K562 (cell line): Measurements from ENCODE around the gene TRIM47. TPM values are rescaled to one million over a fixed set of nuclear protein-coding genes. Genes with fewer than 3 reads are reported as not detected.
A peak's percentile ranks its signal among the peaks of the same experiment; 100 is the strongest.

ENCODE experiments used
- BHLHE40 ChIP-seq: IDR thresholded peaks from 2 replicates; pipeline ENCODE4 v1.6.1; 2011; ENCODE audit warnings: low read length, improper control_type of control experiment
- CREB1 ChIP-seq, 2 experiments: sonication (generic) in 1 of 2; formaldehyde crosslinking in 1 of 2; IDR thresholded peaks; 2 replicates each; pipeline versions ENCODE4 v1.6.1 to v1.8.0; 2012 to 2022; ENCODE audit warnings: inconsistent platforms in 1 of 2, mild to moderate bottlenecking in 1 of 2, missing genetic modification reagents in 1 of 2, moderate library complexity in 1 of 2
- CREM ChIP-seq: IDR thresholded peaks from 2 replicates; pipeline ENCODE4 v1.6.1; 2014; ENCODE audit warnings: antibody characterized with exemption, low read depth
- CTCF ChIP-seq, 3 experiments: IDR thresholded peaks in 2 of 3; conservative IDR thresholded peaks in 1 of 3; 2 replicates each; pipeline ENCODE4 v1.5.1; 2011 to 2012; ENCODE audit warnings: low read length in 3 of 3, mild to moderate bottlenecking in 3 of 3, control low read depth in 2 of 3, improper control_type of control experiment in 1 of 3, inconsistent platforms in 1 of 3, low read depth in 1 of 3, mixed read lengths in 1 of 3, moderate library complexity in 1 of 3; ENCODE audit not compliant: insufficient read depth in 2 of 3
- E2F6 ChIP-seq, 2 experiments: IDR thresholded peaks; 2 replicates each; pipeline ENCODE4 v1.6.1; 2011; ENCODE audit warnings: borderline replicate concordance in 1 of 2, control low read depth in 1 of 2, low read depth in 1 of 2, low read length in 1 of 2, mild to moderate bottlenecking in 1 of 2, mixed read lengths in 1 of 2, moderate library complexity in 1 of 2; ENCODE audit not compliant: insufficient read depth in 1 of 2, insufficient read length in 1 of 2, poor library complexity in 1 of 2, severe bottlenecking in 1 of 2; ENCODE audit errors: extremely low read depth in 1 of 2
- E2F8 ChIP-seq: fragments of 450-650 bp; IDR thresholded peaks from 2 replicates; pipeline ENCODE4 v1.7.1; 2018; ENCODE audit warnings: mild to moderate bottlenecking, low read depth; ENCODE audit not compliant: partially characterized antibody
- FOXK2 ChIP-seq, 2 experiments: fragments of 450-650 bp; IDR thresholded peaks in 1 of 2; conservative IDR thresholded peaks in 1 of 2; 2 replicates each; pipeline ENCODE4 v1.6.1; 2016; ENCODE audit warnings: low read depth in 2 of 2, mild to moderate bottlenecking in 1 of 2
- GMEB1 ChIP-seq: fragments of 250-450 bp; sonication (Bioruptor Pico); IDR thresholded peaks from 2 replicates; pipeline ENCODE4 v1.4.0; 2020; ENCODE audit warnings: mild to moderate bottlenecking
- HNRNPLL ChIP-seq: fragments of 200-400 bp; formaldehyde crosslinking; IDR thresholded peaks from 2 replicates; pipeline ENCODE4 v1.6.1; 2017; ENCODE audit warnings: low read length, low read depth, mild to moderate bottlenecking; ENCODE audit not compliant: poor library complexity, severe bottlenecking
- JUND ChIP-seq, 2 experiments: IDR thresholded peaks; 2 replicates in 1 of 2; 3 replicates in 1 of 2; pipeline ENCODE4 v1.6.1; 2011; ENCODE audit warnings: borderline replicate concordance in 2 of 2, low read depth in 2 of 2, low read length in 2 of 2, improper control_type of control experiment in 1 of 2, missing biosample characterization in 1 of 2, missing genetic modification characterization in 1 of 2, missing genetic modification reagents in 1 of 2
- MED1 ChIP-seq: sonication (generic); formaldehyde crosslinking; IDR thresholded peaks from 2 replicates; pipeline ENCODE4 v1.8.1; 2023; ENCODE audit warnings: missing genetic modification reagents, borderline replicate concordance
- NFE2 ChIP-seq: IDR thresholded peaks from 2 replicates; pipeline ENCODE4 v1.6.1; 2014; ENCODE audit warnings: antibody characterized with exemption, low read depth
- PHTF2 ChIP-seq: fragments of 250-450 bp; sonication (Bioruptor Pico); IDR thresholded peaks from 2 replicates; pipeline ENCODE4 v1.5.0; 2021; ENCODE audit warnings: mild to moderate bottlenecking
- ZBTB33 ChIP-seq: sonication (generic); formaldehyde crosslinking; IDR thresholded peaks from 2 replicates; pipeline ENCODE4 v1.8.1; 2023; ENCODE audit warnings: mild to moderate bottlenecking, missing genetic modification reagents
- ZNF780A ChIP-seq: fragments of 250-450 bp; sonication (Bioruptor Pico); IDR thresholded peaks from 2 replicates; pipeline ENCODE4 v1.5.0; 2021; ENCODE audit warnings: mild to moderate bottlenecking
- polyA plus RNA-seq, 8 experiments: library from polyadenylated mRNA; depleted of rRNA in 4 of 8; stranded (reverse) in 5 of 8; unstranded in 3 of 8; fragments of >200 nt; fragmentation: Nextera tagmentation in 2 of 8; fragmentation: Illumina TruSeq in 1 of 8; extraction: Ambion mirVana in 2 of 8; extraction: Trizol in 1 of 8; gene quantifications; 2 replicates each; pipeline versions ENCODE4 v1.2.1 to v1.2.3, GENCODE V29; 2011 to 2014; ENCODE audit warnings: inconsistent platforms in 1 of 8, missing spikeins in 1 of 8
- total RNA-seq, 7 experiments: library from RNA; depleted of rRNA in 6 of 7; stranded (reverse); fragments of >200 nt in 6 of 7; fragmentation: Illumina TruSeq in 2 of 7; extraction: Trizol in 2 of 7; gene quantifications; 2 replicates each; pipeline versions ENCODE4 v1.2.1 to v1.2.3, GENCODE V29; 2011 to 2021; ENCODE audit warnings: low replicate concordance in 1 of 7

TRIM47 gene
- total and polyA plus RNA-seq, 9 of the 15 experiments (the other 6 are each of a cell fraction or from before 2014, with no cell fraction given): 0.56 to 6.1 (median 3.2) TPM

- TF ChIP-seq E2F8 (peak; percentile 46), HNRNPLL (peak; percentile 60), BHLHE40 (peak; percentile 97), NFE2 (peak; percentile 76), JUND (IDR thresholded peaks at IDR 0.05; ENCODE audit: borderline replicate concordance, low read depth, low read length) (no peak), JUND (tag; IDR thresholded peaks at IDR 0.05; ENCODE audit: borderline replicate concordance, low read depth, low read length) (peak; percentile 29; the same call in 1 of the 3 replicates), CTCF (IDR thresholded peaks at IDR 0.05 in 2 of 3, conservative IDR thresholded peaks at IDR 0.05 in 1 of 3; ENCODE audit: insufficient read depth in 2 of 3, low read depth in 1 of 3, low read length in 3 of 3) (peak in 2 of 3 experiments; percentile 6 to 19; a peak in 2 of 6 replicates), MED1 (CRISPR knock-in tag) (no peak), E2F6 (IDR thresholded peaks at IDR 0.05; ENCODE audit: borderline replicate concordance in 1 of 2, extremely low read depth in 1 of 2, insufficient read depth in 1 of 2, insufficient read length in 1 of 2, low read depth in 1 of 2, low read length in 1 of 2, poor library complexity in 1 of 2, severe bottlenecking in 1 of 2) (peak in 1 of 2 experiments; percentile 46), ZNF780A (CRISPR knock-in tag) (no peak), FOXK2 (conservative IDR thresholded peaks at IDR 0.05 in 1 of 2, IDR thresholded peaks at IDR 0.05 in 1 of 2; ENCODE audit: low read depth in 2 of 2) (0 out of 4 replicates have a peak, but pooled peaks have one; percentile 36 to 38), GMEB1 (CRISPR knock-in tag) (peak; percentile 23; the same call in 1 of the 2 replicates), PHTF2 (CRISPR knock-in tag) (no peak), ZBTB33 (CRISPR knock-in tag) (peak; percentile 61; the same call in 1 of the 2 replicates), CREB1 (IDR thresholded peaks at IDR 0.05) (no peak), CREB1 (CRISPR knock-in tag; IDR thresholded peaks at IDR 0.05) (peak; percentile 52; the same call in 1 of the 2 replicates), CREM (peak; percentile 81)
These were observed 28.7 kb downstream of the TRIM47 start (continued) for GRCh38 chr17:75849724-75850123.
